GM19438 (cell line): ENCODE measurements around the gene CH25H.

Source experiments
- ATAC-seq: cut with Tn5 transposase; IDR thresholded peaks from one replicate; pipeline ENCODE4 v1.9.1; 2021; ENCODE audit warnings: low read depth; ENCODE audit not compliant: unreplicated experiment

CH25H gene

DNA sequence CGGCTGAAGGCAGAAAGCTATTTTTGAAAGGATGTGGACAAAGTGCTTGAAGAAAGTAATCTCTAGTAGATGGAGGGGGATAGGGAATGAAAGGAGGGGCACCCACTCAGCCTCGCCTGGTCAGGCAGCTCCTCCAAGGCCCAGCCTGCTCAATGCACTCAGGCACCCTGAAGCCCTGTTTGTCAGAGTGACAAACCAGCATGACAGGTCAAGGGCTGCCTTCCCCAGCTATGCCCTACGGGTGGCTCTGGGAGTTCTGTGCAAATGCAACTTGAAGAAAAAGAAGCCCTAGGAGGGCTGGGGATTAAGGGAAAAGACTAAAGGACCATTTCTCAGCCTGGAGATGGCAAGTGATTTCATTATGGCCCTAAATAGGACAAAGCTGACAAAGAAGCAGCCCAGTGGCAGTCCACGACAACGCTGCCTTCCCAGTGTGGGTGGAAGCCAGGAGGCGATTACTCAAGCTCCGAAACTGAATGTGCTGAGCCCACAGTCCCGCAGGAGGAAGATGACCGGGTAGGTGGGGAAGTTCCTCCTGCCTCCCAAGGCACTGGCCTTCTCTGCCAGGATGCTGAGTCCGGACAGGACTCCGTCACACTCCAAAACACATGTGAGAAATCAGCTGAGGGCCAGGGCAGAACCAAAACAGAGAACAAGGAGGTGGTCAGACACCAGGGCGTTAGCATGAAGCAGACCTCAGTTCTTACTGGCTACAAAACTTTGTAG is 28.1 kb upstream of the CH25H start:
- no peak for ATAC-seq

DNA sequence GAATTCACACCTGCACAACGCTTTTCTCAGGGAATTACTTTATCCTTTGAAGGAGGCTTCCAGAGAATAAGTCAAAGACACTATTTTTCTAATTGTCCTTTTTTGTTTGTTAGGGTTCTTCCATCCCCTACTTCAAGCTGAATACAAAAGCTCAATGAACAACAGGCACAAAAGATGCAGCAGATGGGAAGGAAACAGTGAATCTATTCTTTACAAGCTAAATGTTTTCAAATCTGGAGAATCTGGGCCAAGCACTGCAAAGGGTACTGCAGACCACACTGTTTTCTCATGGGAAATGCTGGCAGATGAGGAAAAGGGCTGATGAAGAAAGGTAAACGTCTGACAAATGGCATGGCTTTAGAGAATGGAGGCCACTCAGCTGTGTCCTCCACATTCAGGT is 25.9 kb upstream of the CH25H start:
- no peak for ATAC-seq

DNA sequence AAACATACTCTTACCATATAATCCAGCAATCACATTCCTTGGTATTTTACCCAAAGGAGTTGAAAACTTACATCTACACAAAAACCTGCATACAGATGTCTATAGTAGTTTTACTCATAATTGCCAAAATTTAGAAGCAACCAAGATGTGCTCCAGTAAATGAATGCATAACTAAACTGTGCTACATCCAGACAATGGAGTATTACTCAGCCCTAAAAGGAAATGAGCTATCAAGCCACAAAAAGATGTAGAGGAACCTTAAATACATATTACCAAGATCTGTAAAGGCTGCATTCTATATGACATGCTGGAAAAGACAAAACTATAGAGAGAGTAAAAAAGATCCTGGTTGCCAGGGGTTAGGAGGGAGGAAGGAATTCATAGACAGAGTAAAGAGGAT is 21.8 kb upstream of the CH25H start:
- no peak for ATAC-seq

DNA sequence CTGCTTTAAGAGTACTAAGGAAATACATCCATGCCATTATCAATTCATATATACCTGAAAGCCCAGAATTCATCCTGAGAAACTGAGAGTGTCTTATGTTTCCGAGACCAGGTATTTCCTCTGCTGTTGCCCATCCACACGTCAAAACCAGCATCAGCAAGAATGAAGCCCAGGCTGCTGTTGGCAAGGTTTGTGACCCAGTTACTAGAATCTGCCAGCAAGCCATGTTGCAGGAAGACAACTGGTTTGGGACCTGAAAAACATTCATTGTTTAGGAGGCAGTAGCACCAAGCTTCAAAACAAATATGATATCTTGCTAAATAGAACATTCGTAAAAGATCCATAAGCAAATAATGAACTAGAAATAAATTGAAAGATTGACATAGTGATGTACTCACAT is 21.0 kb upstream of the CH25H start:
- no peak for ATAC-seq

DNA sequence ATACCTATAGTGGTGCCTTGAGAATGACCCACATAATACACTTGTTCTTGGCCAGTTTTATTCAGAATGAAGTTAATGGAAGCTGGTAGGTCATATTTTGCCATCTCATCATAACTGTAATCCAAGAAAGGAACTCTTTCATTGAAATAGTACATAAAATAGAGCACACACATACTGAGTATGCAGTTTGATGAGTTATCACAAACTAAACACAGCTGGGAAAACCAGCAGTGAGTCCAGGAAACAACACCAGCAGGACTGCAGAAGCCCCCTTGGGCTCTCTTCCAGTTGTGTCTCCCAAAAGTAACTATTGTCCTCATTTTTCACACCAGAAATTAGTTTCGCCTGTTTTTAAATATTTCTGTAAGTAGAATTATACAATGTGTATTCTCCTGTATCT is 19.8 kb upstream of the CH25H start:
- no peak for ATAC-seq

DNA sequence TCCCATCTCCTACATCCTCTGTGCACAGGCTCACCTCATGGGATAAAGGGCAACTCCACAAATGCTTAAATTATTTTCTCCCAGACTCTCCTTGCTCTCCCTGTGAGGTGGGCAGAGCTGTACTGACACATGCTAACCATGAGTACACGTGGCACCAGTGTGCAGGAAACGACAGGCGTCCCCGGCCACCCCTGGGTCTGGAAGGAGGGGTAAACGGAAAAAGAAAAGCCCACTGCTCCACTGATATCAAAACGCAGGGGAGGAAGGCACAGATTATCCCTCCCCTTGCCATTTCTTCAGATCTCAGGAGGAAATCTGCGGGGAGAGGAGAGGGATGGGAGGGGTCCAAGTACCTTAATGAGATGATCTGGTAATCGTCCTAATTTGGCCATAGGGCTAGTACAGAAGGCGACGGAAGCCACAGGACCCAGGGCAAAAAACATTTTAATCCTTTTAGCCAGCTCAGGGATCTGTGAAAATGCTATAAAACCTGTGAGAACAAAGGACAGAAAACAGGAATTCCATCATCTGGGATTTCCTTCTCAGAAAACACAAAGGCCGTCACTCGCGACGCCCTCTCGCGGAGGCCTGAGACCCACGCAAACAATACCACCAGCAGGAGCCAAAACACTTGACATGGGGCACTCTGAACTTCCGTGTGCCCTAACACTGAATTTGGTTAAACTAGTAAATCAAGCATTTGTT is 17.8 kb upstream of the CH25H start:
- no peak for ATAC-seq

DNA sequence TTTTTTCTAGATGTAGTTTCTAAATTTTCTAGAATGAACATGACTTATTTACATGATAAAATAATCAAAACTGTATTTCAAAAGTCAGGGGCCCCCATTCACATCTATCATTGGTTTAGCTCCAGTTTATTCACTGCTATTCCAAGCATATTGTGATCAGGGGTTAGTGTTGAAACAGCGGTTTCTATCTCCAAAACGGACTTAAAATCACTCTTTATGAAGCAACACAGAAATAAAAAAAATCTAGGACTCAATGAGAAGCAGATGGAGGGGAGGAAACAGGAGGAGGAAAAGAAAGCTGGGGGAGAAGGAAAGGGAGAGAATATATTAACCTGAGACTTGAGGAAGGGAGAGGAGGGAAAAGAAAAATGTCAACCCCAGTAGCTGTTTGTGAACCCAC is 14.8 kb upstream of the CH25H start:
- no peak for ATAC-seq

DNA sequence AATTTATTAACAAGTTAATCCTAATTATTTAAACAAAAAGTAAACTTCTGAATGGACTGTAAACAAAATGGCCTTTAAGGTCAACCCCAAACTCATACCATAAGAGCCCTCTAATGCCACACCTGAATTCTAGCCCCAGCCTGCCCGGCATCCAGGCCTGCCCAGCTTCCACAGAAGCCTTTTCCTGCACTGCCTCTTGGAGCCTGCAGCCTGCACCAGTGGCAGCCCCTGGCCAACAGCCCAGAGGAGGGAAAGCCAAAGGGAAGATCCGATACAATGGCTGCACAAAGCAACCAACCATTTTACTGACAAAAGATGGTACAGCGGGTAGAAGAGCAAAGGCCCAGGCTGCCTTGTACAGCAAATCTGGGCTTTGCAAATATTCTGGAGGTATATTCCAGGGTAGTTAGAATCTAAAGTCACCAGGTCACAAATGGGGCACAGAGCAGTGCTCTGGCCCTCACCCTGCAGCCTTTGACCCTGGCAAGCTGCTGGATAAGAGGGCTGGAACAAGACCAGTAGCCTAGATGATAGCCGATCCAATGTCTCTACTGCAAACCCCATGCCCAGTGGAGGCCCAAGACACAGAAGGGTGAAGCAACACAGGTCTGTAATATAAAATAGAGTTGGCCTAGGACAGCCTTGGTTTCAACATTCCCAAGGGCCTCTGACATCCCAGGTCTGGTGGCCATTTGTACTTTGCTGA is 12.5 kb upstream of the CH25H start:
- no peak for ATAC-seq

DNA sequence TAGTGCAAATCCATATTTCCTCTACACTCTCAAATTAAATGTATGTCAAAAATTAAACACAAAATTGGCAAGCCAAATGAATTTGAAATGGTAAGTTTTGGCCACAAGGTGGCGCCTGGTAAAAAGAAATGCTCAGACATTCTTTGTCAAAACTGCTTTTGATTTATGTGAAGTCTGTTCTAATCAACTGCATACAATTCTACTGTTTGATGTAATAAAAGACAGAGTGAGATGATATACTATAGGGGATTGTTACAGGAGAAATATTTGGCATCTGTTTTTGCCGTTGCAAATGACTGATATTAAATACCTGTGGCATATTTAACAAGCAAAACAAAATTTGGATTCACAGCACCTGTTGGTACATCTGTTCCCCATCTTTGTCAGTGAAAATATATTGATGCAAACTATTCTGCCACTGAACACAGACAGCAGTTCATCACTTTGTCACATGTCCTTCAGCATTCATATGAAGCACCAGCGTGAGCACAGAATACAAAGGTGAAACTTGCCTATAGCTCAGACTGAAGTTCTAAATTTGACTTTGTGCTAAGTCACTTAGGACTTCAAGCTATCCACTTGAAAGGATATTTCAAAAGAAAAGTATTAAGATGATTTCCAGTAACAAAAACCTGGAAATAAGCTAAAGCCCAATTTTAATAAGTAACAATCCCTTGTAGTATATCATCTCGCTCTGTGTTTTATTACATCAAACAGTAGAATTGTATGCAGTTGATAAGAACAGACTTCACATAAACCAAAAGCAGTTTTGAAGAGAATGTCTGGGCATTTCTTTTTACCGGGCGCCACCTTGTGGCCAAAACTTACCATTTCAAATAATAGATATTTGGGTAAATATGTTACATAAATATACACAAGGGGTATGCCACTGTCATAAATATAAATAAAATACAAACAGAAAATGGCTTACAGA is 10.2 kb upstream of the CH25H start:
- no peak for ATAC-seq

DNA sequence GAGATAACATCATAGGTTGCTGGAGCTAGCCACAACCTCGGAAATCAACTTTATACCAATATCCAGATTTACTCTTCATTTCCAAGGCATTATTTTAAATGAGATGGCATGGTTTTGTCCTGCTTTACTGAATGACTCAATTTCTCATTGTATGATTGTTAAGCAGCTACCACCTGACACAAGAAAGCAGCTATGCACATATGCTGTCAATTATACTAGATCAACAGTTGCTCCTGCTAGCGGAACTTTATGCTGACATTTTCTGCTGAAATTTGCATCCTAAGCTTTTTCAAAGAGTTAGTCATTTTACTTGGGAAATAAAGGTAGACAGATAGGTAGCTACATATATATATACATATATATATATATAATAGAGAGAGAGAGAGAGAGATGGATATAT is 8.9 kb upstream of the CH25H start:
- ATAC-seq: no peak

DNA sequence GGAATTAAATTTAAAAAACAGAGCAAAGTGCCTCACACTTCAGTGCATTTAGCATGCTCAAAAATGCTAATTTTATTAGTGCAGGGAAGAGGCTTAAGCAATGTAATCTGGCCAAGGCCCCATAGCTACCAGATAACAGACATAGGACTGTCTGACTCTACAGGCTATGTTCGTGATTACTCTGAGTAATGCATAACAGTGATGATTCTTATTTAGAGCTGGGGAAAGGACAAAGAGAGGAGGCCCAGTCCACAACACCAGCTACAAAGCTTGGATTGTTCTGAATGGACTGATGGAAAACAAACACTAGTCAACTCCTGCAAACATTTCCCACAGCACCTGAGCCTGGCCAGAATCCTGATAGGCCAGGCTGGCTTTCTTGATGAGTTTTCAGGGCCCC is 8.4 kb upstream of the CH25H start:
- no peak for ATAC-seq

DNA sequence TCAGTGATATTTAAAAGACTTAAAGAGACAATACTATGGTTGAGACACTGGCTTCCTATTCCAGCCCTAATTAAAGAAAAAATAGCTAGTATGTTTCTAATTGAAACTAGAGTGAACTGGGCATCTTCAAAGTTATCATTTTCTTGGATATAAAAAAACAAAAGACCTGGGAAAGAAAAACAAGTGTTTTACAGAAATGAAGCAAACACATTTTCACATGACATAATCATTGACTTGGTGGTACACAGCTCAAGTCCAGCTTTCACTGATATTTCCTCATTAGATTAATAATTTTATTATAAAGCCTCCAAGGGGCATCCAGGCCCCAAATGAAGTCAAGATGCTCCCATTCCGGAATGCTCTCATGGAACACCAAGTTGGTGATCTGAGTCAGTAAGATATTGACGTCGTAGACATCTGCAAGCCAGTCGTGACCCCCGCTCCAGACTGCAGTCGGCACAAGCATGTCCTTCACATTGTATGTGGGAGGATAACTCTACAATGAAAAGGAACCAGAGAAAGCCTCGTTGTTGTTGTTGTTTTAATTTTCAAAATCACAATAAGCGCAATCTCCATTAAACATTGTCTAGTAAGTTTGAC is 7.5 kb upstream of the CH25H start:
- no peak for ATAC-seq

DNA sequence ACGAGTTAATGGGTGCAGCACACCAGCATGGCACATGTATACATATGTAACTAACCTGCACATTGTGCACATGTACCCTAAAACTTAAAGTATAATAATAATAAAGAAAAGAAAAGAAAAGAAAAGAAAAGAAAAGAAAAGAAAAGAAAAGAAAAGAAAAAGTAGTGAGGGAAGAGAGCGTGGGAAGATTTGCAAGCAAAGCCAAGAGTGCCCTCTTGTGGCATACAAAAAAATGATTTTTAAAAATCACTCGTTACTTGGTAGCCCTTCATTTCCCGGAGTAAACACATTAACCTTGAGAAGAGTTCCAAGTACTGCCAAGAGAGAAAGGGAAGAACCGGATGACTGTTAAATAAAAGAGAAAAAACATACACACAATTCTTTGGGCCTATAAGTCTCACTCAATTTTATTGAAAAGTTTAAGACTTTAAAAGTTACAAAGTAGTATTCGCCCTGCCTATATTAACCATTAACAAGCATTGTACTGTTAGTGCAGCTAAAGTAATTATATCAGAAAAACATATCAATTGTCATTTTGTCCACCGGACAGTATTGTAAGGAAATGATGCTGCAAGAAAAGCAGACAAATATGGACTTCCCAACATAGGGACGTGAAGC is 6.2 kb upstream of the CH25H start:
- ATAC-seq: no peak

DNA sequence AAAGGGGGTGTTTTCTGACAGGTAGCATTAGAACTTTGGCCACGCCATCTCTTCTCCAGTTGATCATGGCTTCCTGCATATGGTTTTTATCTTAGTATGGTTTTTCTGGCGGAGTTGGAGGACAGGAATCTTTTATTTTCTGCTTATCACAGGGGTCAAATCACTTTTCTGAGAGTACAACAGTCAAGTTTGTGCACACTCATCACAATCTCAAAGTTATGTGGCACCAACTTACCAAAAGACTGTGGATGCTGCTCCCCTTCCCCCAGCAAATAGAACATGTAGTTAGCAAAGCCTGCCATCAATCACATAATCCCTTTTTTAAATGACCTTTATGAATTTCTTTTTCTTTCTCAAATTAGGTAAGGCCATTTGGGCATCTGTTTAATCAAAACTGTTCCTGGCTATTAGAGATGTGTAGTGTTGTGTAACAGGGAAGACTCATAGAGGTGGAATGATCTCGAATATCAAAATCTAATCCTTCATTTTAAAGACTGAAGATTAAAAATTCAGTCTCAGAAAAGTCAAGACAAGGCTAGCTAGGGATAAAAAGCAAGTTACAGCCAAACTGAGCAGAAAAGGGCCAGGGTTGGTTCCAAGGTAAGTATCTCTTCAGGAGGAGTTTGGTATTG is 3.8 kb upstream of the CH25H start:
- no peak for ATAC-seq

DNA sequence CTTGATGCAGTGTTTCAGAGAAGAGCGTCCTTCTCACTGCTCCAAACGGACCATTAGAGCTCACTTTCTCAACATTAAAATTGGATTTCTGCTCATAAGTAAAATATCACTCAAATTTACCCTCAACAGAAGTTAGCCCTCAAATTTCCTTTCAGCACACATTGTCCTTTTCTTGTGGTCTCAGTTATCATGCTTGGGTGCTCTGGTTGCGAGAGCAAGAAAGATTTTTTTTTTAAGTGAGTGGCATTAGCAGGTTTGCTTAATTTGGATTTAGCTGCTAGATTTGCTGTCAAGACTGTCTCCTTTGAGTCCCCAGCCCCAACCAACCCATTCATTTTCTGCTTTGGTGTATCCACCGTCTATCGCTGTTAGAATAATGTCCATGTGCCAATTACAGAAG is 2.6 kb upstream of the CH25H start:
- ATAC-seq: no peak

DNA sequence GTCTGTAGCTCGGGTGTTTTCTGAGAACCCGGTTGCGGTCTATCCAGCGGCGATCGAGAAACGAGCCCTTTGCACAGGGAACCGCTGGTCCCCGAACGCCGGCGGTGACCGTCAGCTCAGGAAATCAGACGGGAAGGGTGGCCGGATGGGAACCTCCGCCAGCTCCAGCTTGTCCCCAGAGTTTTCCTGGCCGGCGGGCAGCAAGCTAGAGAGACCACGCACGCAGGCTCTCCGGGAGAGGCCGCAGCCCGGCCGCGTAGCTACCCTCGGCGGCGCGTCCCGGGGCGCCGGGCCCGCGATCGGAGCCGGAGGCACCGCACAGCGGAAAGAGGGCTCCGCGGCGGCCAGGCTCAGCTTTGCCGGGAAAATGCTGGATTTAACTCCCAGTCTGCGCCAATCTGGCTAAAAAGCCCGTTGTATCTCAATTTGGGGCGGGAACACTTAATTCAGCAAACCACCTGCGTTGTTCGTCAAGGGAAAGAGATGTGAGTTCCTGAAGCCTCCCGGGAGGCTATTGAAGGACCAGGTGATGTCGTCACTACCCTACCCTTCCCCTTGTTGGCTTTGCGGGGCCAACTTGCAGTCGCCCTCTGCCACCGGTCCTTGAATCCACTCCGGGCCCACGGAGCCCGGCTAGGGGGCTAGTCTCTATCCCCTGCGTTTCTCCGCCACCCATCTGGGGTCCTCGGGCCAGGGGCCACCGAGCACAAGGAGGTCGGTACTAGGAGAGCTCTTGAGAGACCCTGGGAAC is 859 bp upstream of the CH25H start:
- ATAC-seq: no peak

DNA sequence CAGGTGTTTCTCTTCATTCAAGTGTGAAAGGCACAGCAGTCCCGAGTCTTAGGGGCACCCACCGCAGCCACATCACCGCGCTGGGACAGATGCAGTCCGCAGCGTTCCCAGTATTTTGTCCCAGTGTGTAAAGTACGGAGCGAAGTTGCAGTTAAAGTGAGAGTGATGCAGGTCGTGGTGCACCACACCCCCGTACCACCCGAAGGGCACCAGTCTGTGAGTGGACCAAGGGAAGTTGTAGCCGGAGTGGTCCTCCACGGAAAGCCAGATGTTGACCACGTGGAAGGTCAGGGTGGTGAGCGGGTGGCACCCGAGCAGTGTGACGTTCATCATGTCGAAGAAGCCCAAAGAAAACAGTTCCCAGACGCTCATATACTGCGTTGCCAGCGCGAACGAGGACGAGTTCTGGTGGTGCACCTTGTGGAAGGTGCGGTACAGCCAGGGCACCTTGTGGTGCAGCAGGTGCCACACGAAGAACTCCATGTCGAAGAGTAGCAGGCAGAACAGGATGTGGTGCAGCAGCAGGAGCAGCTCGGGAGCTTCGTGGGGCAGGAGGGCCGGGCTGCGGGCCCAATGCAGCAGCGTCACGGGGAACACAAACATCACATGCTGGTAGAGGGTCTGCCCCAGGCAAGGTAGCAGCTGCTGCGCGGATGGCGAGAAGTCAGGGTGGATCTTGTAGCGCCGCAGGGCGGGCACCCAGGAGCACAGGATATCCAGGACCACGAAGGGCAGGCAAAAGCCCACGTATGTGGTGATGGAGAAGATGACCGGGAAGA is 526 bp downstream of the CH25H start:
- ATAC-seq: no peak

DNA sequence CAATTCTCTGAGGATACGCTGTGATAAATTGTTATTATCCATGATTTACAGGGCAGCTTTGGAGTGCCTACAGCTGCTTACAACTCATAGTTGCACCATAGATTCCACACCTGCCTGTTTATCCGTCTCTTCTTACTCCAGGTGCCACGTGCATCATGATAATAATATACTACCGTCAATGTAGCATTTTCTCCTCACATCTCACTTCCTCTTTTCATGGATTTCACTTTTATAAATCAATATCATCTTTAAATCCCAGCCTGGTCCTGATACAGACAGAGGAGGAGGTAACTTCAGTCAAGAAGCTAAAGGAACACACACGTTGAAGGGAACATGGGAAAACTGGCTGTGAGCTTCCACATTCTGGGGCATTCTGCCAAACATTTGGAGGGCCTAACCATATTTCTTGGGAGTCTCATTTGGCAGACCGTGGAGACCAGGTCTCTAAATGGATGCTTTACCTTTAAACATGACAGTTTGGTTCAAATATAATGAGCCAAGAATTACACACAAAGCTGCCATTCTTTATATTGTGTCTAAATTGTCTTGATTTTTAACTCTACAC is 2.4 kb downstream of the CH25H start:
- ATAC-seq: no peak
